NCI-H1436 treated with DMSO at 0.1 percent for 48 hours (cell line): ENCODE data around the gene CARD8.
"Not testable (repeated sequence)": the region's sequence is repeated elsewhere in the genome, so short reads cannot be mapped to it uniquely, and the experiment has no call there.

Experiments used
- DNase-seq: peaks from one replicate; lab custom pipeline; 2025; lab: John Stamatoyannopoulos, UW

Gene CARD8

GRCh38 chr19:48255376-48256303 is at the start of gene CARD8:
Gene CARD8 (minus strand): TSS chr19:48255912. CDS start chr19:48241020, 14,892 bp downstream.
- peak; percentile 89 for DNase-seq

- no peak for DNase-seq
Observed at GRCh38 chr19:48303866-48304265, 48.2 kb upstream of the CARD8 start.

GRCh38 chr19:48303367-48303766 is 47.7 kb upstream of the CARD8 start:
- DNase-seq: no peak

GRCh38 chr19:48302600-48302959 is 46.9 kb upstream of the CARD8 start:
- no peak for DNase-seq

GRCh38 chr19:48301886-48302599 is 46.3 kb upstream of the CARD8 start:
- DNase-seq: no peak

- no peak for DNase-seq
Observed at GRCh38 chr19:48297975-48298374, 42.3 kb upstream of the CARD8 start.

- no peak for DNase-seq
Observed at GRCh38 chr19:48296963-48297734, 41.4 kb upstream of the CARD8 start.

- DNase-seq: no peak
Observed at GRCh38 chr19:48295458-48295857, 39.7 kb upstream of the CARD8 start.

- DNase-seq: no peak
Observed at GRCh38 chr19:48292798-48293197, 37.1 kb upstream of the CARD8 start.

- not testable (repeated sequence) for DNase-seq
Observed at GRCh38 chr19:48291489-48291815, 35.7 kb upstream of the CARD8 start.

GRCh38 chr19:48290771-48291488 is 35.2 kb upstream of the CARD8 start:
- peak; percentile 26 for DNase-seq

- no peak for DNase-seq
Observed at GRCh38 chr19:48290401-48290770, 34.7 kb upstream of the CARD8 start.

GRCh38 chr19:48287748-48288147 is 32.0 kb upstream of the CARD8 start:
- DNase-seq: no peak

- DNase-seq: no peak
Observed at GRCh38 chr19:48284896-48285295, 29.2 kb upstream of the CARD8 start.

- no peak for DNase-seq
Observed at GRCh38 chr19:48283908-48284307, 28.2 kb upstream of the CARD8 start.

GRCh38 chr19:48279747-48280146 is 24.0 kb upstream of the CARD8 start:
- DNase-seq: no peak

- no peak for DNase-seq
Observed at GRCh38 chr19:48274938-48275337, 19.2 kb upstream of the CARD8 start.

GRCh38 chr19:48274173-48274572 is 18.5 kb upstream of the CARD8 start:
- DNase-seq: no peak

- DNase-seq: no peak
Observed at GRCh38 chr19:48271531-48272151, 15.9 kb upstream of the CARD8 start.

- not testable (repeated sequence) for DNase-seq
Observed at GRCh38 chr19:48269617-48270026, 13.9 kb upstream of the CARD8 start.

GRCh38 chr19:48265326-48265725 is 9.6 kb upstream of the CARD8 start:
- not testable (repeated sequence) for DNase-seq

- DNase-seq: not testable (repeated sequence)
Observed at GRCh38 chr19:48260359-48260714, 4.6 kb upstream of the CARD8 start.
